HG03139 (cell line): Measurements from ENCODE around the gene FAM89B.

Experiments used
- ATAC-seq: cut with Tn5 transposase; IDR thresholded peaks from one replicate; pipeline ENCODE4 v1.9.1; 2021; ENCODE audit not compliant: unreplicated experiment

Gene FAM89B

DNA sequence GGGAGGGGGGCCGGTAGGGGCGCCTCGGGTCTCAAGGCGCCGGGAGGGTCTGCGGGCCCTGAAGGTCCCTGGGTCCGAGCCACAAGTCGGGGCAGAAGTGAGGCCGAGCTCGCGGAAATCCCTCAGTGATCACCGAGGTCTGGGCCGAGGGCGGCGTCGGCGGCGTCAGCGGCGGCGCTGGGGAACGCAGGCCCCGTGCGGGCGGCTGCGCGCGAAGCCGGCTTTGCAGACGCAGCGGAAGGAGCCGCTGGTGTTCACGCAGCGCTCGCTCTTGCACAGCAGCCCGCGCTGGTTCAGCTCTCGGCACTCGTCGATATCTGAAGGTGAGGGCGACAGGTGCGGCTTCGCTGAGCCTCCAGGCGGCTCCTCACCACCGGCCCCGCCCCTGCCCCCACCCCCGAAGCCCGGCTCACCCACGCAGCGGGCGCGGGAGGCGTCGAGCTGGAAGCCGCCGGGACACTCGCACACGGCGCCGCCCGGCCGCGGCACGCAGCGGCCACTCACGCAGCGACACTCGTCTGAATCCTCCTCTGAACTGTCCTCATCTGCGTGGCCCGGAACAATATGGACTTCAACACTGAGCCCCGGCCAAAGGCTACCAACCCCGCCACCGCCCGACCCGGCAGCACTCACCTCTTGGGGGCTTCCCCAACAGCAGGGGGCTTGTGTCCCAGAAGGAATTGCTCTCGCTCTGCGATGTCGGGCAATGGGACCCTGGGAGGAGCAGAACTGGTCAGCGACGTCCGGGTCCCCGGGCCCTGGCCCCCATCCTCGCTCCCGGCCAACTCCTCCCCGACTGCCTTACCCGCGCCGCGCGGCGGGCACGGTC, 33.2 kb upstream of the FAM89B start:
- ATAC-seq: no peak

DNA sequence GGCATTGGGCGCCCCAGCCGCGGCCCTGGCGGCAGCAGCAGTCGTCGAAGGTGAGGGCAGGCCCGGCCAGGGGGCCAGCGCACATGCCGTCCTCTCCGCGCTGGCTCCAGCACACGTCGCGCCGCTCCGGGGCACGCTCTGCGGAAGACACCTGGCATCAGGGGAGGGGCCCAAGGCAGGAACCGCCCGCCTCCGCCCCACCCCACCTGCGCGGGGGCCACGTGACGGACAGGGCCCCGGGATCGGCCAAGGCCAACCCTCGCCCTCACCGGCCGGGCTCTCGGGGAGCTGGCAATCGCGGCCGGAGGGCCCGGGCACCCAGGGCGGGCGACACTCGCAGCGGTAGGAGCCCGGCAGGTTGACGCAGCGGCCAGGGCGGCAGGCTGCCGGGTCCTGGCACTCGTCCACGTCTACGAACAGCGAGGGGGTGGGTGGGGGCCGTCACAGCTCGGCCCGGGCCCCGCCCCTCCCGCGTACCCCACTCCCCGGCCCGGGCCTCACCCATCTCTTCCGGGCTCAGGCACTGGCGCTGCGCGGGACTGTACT, 32.5 kb upstream of the FAM89B start:
- peak; percentile 42 for ATAC-seq

DNA sequence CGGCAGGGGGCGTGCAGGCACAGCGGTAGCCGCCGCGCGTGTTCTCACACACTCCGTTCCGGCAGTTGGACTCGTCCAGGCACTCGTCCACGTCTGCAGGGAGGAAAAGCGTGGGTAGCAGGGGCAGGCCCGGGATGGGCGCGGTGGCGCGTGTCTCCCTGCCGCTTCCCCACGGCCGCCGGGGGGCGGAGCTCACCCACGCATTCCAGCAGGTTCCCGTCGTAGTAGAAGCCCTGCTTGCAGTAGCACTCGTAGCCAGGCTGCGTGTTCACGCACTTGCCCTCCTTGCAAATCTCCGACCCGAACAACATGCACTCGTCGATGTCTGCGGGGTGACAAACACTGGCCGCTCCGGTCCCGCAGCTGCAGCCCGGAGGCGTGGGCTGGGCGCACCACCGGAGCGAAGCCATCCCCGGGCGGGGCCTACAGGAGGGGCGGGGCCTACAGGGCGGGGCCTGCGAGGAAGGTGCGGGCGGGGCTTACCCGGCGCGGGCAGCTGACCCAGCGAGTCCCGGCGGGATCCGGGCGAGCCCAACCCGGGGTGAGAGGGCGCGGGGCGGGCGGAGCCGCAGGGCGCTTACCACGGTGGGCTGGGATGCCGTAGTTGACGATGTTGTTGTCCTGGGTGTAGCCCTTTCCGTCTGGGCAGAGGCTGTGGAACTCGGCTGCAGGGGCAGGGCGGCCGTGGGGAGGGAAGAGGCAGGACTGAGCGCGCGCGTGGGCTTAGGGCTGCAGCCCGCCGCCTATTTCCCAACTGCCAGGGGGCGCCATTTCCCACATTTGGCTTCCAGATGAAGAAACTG, 31.8 kb upstream of the FAM89B start:
- peak; percentile 51 for ATAC-seq

DNA sequence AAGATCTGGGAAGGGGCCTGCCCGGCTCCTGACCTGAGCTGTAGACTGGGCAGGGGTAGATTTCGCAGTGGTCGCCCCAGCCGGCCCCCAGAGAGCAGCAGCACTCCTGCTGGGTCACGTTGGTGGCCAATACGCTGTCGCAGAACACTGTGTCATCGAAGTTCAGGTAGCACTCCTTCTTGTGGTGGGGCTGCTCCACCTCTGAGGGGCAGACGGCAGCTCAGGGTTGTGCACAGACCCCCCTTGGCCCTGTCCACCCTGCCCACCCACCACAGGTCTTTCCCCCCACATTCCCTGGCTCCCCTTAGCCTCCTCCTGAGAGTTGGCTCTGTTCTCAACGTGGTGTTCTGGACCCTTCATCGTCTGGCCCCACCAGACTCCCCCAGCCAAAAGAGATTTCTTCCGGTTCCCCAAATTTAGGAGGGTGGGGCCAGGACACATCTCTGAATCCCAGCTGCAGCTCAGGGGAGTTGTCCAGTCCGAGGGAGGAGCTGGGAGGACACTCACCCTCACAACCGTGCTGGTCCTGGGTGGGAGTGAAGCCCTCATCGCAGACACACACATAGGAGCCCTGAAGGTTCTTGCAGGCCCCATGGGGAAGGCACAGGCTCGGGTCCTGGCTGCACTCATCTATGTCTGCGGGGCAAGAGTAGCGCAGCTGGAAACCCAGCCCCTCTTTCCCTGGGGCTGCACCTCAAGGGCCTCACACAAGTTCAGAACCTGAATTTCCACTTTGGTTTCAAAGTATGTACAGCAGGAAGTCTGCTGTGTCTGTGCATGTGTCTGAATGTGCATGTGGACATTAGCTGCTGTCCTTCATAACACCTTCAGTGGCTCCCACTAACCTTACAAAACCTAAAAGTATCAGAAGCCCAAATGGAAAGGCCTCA, 31.0 kb upstream of the FAM89B start:
- ATAC-seq: no peak

DNA sequence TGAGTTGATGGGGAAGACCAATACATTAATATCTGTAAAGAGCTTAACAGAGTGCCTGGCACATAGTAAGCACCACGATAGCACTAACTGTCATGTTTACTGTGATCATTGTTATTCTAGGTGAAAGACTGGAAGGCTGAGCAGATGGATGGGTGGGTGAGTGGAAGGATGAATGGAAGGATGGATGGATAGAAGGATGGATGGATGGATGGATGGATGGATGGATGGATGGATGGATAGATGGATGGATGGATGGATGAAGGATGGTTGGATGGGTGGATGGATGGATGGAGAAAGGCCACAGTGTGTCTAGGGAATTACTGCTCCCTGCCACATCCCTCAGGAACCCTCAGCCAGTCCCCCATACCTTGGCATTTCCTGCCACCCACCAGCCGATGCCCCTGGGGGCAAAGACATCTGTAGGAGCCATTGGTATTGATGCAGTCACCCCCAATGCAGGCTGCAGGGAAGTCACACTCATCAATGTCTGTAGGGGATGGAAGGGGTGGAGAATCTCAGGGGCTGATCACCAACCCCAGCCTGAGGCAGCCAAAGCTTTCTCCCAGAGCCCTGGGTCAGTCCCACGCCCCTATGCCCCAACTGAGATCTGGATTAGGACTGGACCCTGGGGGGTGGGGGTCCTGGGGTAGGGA, 29.5 kb upstream of the FAM89B start:
- ATAC-seq: no peak

DNA sequence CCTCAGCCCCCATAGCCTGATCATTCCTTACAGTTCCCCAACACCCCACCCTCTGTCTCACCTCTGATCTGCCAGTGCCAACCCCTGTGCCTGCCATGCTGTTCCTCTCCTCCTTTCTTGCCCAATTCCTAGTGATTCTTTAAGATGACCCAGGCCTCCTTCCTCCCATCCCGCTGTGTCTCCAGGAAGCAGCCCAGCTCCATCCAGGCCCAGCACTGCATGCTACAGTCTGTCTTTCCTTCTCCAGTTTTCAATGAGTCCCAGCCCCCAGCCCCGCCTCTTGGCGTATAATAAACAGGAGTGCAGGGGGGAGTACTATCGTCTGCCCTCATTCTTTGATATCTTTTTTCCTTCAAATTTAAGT, 26.5 kb upstream of the FAM89B start:
- no peak for ATAC-seq

DNA sequence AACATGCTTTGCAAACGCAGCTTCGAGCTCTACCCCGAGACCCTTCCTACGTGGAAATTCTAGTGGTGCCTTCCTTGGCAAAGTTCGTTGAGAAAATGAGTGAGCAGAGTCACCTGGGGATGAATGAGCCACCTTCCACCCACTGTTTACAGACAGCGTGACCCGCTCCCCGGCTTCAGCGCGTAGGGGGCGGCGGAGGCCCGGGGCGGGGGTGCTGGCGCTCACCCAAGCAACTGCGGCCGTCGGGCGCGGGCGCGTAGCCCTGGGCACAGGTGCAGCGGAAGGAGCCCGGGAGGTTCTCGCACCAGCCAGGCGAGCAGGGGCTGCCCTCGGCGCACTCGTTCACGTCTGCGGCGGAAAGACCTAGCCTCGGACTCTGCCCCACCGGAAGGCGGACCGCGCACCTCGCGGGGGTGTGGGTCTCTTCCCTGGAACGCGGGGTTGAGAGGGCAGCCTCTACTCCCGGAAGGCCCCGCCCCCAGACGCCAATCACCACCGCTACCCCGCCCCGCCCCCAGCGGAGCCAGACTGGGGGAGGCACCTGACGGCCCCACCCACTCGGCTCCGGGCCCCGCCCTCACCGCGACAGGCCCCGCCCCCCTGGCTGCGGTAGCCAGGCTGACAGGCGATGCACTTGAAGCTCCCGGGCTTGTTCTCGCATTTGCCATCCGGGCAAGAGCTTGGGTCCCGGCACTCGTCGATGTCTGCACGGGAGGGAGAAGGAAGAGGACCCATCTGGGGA, 25.9 kb upstream of the FAM89B start:
- peak; percentile 50 for ATAC-seq

DNA sequence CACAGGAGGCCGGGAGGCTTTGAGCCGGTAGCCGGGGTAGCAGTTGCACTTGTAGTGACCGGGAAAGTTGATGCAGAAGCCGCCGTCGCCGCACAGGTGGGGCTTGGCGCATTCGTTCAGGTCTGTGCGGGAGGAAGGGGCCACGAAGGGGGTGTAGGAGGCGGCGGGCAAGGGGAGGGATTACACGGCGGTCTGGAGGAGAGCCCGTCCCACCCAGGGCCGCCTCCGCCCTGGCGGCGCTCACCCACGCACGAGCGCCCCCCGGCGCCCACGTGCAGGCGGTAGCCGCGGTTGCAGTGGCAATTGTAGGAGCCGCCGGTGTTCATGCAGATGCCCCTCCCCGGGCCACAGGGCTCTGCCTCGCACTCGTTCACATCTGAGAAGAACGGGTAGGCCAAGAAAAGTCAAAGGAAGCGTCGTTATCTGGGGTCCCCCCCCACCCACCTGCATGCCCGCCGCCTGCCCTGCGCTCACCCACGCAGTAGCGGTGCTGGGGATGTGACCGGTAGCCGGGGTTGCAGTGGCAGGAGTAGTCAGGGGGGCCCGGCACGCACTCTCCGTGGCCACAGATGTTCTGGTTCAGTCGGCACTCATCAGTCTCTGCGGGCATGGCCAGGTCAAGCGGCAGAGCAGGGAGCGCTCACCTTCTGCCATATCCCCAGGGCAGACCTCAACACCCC, 24.8 kb upstream of the FAM89B start:
- ATAC-seq: no peak

DNA sequence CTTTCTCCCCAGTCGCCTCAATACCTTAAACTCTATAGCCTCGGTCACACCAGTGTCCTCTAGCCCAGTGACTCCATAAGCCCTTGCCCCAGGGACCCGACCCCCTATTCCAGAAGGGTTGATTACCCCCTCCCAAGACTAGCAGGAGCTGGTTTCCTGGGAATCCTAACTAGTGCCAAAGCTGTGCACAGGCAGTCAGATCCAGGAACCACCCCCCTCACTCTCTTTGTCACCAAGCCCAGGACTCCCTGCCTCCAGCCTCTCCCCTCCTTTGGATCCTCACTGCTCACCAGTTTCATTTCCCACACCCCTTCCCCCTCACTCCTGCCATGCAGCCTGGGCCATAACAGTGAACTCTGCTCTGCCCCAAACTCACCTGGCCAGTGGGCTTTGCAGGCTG, 23.9 kb upstream of the FAM89B start:
- no peak for ATAC-seq

DNA sequence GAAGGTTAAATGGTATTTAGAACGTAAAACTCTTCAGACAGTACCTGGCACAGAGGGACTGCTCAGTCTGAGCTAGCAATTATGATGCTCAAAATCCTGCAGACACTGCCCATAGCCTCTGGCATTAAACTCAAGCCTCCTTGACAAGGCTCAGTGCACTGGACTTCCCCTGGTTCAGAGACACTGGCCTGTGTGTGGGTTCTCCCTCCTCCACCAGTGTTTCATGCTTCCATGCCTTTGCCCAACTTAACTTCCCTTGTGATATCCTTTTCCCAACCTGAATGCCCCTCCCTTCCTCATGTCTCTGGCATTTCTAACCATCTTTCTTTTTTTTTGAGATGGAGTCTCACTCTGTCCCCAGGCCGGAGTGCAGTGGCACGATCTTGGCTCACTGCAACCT, 23.2 kb upstream of the FAM89B start:
- no peak for ATAC-seq

DNA sequence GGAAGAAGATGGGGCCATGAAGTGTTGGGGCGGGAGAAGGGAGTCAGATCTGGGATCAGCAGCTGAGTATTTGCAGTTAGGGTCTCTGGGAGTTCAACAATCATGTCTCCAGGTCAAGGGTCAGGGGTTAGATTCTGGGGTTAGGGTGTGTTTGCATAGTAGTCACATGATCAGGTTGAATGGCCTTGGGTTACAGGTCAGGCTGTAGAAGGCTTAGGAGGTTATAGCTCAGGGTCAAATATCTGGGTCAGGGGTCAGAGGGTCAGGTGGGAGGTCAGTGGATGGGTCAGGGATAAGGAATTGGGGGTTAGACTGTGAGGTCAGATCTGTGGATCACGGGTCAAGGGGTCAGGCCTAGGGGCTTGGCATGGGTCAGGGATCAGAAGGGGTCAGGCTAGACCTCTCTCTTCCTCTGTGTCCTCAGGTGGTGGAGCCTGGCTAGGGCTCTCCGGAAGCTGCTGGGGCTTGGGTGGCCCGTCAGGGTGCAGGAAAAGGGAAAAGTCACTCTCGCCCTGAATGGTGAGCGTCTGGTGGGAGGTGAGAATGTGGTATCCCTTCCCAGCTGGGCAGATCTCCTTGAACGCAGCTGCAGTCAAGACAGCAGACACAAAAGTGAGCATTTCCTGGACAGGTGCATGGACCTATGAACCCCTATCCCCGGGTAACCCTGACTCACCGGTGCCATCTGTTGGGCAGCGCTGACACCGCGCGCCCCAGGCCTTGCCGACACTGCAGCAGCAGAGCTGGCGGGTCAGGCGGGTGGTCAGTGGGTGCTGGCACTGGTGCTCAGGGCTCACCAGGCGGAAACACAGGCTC, 20.6 kb upstream of the FAM89B start:
- no peak for ATAC-seq

DNA sequence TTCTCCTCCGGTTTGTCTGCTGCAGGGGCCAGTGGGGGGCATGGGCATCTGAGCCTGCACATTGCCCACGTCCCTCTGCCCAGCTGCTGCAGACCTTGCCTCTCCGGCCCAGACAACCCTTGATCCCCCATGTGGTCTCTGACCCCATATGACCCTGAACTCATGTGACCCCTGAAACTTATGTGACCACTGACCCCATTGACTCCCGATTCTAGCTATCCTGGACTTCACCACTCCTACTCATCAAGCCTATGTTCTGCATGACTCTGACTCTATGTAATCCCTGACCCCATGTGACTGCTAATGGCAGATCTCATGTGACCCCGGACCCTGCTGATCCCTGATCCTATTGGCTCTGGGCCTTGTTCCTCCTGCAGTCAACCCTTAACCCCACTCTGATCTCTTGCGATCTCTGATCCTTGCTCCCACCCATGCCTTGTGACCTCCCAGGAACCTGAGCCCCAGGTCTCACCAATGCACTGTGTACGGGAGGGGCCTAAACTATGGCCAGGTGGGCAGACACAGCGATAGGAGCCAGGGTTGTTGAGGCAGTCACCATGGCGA, 19.9 kb upstream of the FAM89B start:
- no peak for ATAC-seq

DNA sequence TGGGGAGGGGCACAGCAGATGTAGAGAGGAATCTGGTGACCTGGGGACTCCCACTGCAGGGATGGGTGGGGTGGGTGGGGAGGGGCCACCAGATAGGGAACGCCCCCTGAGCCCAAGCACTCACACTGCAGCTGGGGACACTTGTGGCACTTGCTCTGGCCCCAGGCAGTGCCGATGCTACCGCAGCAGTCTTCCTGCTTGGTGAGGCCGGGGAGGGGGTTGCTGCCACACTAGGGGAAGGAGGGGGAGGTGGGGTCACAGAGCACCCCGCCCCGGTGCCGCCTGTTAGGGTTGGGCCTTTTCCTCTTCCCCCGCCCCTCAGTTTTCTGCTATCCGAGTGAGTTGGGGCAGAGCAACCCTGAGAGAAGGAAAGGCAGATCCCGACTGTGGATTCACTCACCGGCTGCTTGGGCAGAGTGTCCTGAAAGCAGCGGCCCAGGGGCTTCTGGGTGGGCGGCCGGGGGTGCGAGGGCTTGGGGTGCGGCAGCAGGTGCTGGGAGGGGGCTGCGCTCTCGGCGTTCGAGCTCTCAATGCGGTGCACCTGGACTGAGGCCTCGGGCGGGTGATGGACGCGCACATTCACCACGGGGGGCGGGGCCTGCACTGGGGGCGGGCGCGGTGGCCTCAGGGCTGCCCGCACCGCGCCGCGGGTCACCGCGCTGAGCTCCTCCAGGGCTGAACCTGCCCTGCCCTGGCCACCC, 18.9 kb upstream of the FAM89B start:
- no peak for ATAC-seq

DNA sequence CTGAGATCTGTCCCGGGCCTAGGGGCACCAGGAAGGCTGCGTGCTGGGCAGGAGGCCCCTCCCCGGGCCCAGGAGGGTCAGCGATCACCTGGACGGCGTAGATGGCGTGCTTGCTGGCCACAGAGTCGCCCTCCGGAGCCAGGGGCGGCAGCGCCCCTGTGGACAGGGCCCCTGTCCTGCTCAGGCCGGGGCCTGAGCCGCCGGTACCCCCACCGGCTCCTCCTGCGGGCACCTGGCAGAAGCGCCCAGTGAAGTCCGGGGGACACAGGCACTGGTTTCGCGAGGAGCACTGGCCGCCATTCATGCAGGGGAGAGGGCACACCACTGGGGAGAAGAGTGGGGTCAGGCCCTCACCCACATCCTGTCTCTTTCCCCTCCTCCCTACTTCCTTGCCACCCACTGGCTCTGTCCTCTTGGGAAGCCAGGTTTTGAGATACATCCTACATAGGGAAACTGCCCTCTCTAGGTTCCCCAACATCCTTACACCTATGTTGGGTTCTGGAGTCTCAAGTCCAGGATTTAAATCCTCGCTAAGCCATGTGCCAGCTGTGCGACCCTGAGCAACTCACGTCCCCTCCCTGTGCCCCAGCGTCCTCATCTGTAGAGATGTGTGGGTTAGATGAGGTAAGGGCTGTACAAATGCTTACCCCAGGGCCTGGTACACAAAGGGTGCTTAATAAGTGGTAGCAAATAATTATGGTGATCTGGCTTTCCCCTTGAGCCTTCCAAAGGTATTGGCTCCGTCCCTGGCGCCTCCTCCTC, 18.1 kb upstream of the FAM89B start:
- no peak for ATAC-seq

DNA sequence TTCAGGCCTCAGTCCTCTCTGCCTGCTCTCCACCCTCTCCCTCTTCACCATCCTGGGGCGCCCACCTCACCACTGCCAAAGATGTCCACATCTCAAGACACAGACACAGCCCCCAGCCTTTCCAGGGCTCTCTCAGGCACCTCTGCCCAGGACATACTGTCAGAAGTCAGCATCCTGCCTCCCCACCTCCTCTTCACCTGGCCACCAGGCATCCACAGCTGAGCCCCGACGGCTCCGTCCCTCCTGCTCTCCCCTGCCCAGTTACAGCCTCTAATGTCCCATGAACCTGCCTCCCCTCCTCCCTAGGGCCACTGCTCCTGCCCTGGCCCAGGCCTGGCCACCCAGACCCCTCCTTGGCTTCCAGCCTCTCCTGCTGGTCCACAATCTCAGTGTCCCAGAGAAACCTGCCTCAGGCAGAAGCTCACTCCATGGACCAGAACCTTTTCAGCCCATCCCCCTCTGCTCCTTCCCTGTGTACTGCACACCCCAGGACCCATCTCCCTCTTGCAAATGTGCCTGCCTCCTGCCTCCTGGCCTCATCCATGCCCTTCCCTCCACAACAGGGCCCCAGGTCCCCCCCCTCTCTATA, 17.4 kb upstream of the FAM89B start:
- ATAC-seq: no peak

DNA sequence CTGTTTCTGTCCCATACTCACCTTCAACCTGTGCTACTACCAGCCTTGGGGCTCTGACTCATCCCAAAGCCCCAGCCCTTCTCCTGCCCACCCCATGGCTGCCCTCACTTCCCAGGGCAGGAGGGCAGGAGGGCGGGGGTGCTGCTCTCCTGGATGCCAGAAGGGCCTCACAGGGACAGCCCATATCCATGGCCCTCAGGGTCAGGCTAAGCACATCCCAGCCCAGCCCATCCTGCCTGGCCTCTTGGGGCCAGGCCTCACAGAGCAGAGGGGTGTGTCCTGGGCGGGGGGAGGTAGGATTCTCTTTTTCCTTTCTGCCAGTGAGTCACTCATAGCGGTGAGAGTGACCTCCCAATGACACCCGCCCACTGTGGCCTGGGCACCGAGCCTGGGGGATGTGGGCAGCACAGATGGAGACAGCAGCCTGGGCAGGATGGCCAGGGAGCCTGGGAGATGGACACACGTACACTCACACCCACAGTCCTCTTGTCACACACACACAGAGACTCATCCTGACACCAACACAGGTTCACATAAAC, 16.6 kb upstream of the FAM89B start:
- no peak for ATAC-seq
